ENCODE measurements around the gene STPG2.
"Not testable (repeated sequence)": the region's sequence is repeated elsewhere in the genome, so short reads cannot be mapped to it uniquely, and the experiment has no call there.

The STPG2 gene

DNA sequence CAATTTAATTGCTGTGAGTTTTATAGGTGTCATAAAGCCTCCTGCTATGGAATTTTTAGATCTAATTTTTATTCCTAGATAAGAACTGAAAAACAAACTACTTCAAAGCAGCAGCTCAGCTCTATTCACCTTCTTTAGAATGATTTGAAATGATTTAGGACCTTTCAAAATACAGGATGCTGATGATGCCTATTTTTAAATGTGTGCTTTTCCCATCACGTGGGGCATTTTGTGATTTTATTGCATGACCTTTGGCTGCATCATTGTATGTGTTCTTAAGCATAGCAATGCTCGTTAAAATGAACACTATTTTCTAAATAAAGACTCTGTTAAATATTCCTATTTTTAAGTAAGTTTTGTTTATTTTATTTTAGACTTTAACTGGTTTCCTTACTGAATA lies 537.3 kb downstream of the STPG2 start:
- DNase-seq = no peak

- DNase-seq = no peak
Observed at GRCh38 chr4:97593248-97593647, 550.0 kb downstream of the STPG2 start.

GRCh38 chr4:97590266-97590665 lies 553.0 kb downstream of the STPG2 start:
- DNase-seq = no peak

GRCh38 chr4:97589481-97590196 lies 553.6 kb downstream of the STPG2 start:
- DNase-seq = no peak

- no peak for DNase-seq
Observed at GRCh38 chr4:97587912-97588311, 555.4 kb downstream of the STPG2 start.

- DNase-seq = no peak
Observed at GRCh38 chr4:97585274-97585673, 558.0 kb downstream of the STPG2 start.

- DNase-seq = no peak
Observed at GRCh38 chr4:97582890-97583289, 560.4 kb downstream of the STPG2 start.

- DNase-seq = no peak
Observed at GRCh38 chr4:97577004-97577403, 566.3 kb downstream of the STPG2 start.

DNA sequence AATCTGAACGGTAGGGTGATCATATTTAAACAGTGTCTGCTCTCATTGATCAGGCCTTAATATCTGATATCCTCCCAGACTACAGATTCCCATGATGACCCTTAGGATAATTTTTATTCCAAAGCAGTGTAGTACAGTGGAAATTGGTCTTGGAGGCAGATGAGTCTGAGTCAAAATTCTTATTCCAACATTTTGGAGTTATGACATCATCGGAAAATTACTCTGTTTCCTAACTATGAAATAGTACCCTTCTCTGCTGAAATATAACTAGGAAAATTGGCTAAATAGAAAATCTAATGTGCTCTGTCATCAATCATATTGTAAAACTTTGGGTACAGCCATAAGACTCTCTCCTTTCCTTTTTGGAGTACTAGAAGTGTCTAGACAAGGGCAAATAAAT lies 583.3 kb downstream of the STPG2 start:
- no peak for DNase-seq

DNA sequence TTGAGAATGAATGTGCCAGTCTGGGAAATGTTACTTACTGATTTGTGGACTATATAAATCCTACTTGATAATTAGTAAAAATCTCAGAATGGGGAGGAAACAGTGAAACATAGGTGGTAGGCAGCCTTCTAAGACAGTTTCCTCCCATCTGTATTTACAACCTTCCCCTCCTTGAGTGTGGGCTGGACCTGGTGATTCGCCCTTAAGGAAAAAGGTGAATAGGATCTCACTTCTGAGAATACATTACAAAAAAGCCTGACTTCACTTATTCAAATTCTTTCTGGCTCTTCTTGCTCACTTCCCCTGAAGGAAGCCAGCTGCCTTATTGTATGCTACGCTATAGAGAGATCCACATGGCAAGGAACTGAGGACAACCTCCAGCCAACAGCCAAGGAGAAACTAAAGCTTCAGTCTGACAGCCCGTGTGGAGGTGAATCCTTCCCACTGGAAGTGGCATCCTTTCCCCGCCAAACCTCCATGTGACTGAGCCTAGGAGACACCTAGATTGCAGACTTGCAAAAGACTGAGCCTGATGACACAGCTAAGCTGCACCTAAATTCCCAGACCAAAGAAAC lies 585.0 kb downstream of the STPG2 start:
- no peak for DNase-seq

- DNase-seq = not testable (repeated sequence)
Observed at GRCh38 chr4:97550637-97551036, 592.6 kb downstream of the STPG2 start.

DNA sequence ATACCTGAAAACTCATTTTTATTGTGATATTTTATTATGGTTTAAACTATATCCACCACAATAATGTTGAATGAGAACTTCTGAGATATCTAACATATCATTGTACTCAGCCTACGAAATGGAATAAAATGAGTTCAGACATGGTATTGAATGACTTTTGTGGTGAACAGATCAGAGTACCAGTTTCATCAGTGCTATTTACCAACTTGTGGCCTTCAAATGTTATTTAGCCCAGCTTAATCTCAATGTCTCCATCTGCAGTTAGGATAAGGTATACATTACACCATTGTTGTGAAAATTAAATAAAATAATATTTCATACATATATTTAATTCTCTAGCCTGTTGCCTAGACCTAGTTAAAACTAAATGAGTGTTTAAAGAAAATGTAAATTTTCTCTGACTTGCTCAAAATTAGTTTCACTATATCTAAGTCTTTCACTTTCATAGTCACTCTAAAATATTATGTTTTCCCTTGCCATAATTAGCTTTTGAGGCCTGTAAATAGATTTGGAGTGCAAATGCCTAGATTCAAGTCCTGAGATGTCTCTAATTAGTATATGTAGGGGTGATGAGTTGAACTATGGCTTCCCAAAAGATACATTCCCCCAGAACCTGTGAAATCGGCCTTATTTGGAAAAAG lies 594.2 kb downstream of the STPG2 start:
- DNase-seq = no peak

DNA sequence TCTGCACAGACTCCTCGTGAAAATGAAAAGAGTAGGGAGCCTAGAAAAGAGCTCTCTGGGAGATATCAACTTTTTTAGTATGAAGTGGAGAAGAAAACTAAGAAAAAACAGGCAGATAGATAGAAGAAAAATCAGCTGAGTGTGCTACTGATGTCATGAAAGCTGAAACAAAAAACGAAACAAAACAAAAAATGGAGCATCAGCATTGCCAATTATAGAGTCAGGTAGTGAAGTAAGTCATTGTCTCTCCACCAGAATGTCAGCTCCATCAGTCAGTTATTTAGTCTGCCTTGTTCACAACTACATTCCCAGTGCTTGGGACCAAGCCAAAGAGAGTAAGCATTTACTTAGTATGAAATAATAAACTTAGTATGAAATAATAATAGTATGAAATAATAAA lies 595.1 kb downstream of the STPG2 start:
- DNase-seq = no peak

- DNase-seq = no peak
Observed at GRCh38 chr4:97531351-97531750, 611.9 kb downstream of the STPG2 start.

GRCh38 chr4:97530676-97531075 lies 612.6 kb downstream of the STPG2 start:
- no peak for DNase-seq

- DNase-seq = no peak
Observed at GRCh38 chr4:97525236-97525635, 618.0 kb downstream of the STPG2 start.

DNA sequence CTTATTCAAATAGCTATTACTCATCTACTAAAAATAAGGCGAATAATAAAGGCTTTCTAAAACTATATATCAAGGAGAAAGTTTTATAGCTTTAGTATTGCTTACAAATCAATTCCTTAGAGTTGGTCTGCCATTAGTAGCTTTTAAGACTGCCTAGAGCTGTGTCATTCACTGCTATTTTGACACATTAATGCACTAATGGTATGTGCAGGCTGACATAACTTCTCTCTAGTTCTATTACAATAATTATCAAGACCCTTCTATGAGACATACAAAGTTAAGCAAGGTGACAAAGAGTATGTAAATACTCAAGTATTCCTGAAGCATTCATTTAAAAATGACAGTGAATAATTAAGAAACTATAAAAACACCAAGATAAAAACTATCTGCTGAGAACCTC lies 625.3 kb downstream of the STPG2 start:
- DNase-seq = no peak

GRCh38 chr4:97513917-97514316 lies 629.4 kb downstream of the STPG2 start:
- no peak for DNase-seq
